CD4-positive, CD25-positive, alpha-beta regulatory T cell (primary cell): Measurements from ENCODE around the gene MRTFA. TPM values are rescaled to one million over a fixed set of nuclear protein-coding genes. Genes with fewer than 3 reads are reported as not detected.
A peak's percentile ranks its signal among the peaks of the same experiment; 100 is the strongest.

Source experiments
- ATAC-seq, 2 donors: fragments of 150-1000 bp; cut with Tn5 transposase; one replicate each; pipeline ENCODE4 v1.10.0; 2021; ENCODE audit warnings: low read depth in 2 of 2, moderate number of reproducible peaks in 2 of 2, moderate library complexity in 1 of 2
- DNase-seq, 3 donors: peaks; one replicate each; pipeline versions ENCODE4 v3.0.0 to v3.0.0-alpha.2; 2012 to 2022; ENCODE audit warnings: mixed read lengths in 1 of 3
- H3K27ac ChIP-seq: one replicate; pipeline ENCODE4 v1.7.0; 2013; ENCODE audit warnings: mild to moderate bottlenecking, low read length; ENCODE audit not compliant: insufficient read depth, poor library complexity, severe bottlenecking
- H3K27me3 ChIP-seq: one replicate; pipeline ENCODE4 v1.7.0; 2013; ENCODE audit warnings: low read length; ENCODE audit not compliant: control insufficient read depth, insufficient read depth
- H3K36me3 ChIP-seq: one replicate; pipeline ENCODE4 v1.7.0; 2013; ENCODE audit warnings: mild to moderate bottlenecking, low read length, moderate library complexity; ENCODE audit not compliant: control insufficient read depth, insufficient read depth
- H3K4me1 ChIP-seq: 2 replicates; pipeline ENCODE4 v1.7.0; 2013; ENCODE audit warnings: mild to moderate bottlenecking, low read length; ENCODE audit not compliant: insufficient read depth, control insufficient read depth, poor library complexity, severe bottlenecking
- H3K4me3 ChIP-seq: one replicate; pipeline ENCODE4 v1.7.0; 2013; ENCODE audit warnings: low read depth, mild to moderate bottlenecking, low read length, moderate library complexity
- H3K9me3 ChIP-seq, 2 experiments: 1 replicate in 1 of 2; 2 replicates in 1 of 2; pipeline ENCODE4 v1.7.0; 2013; ENCODE audit warnings: low read length in 2 of 2, mild to moderate bottlenecking in 1 of 2, moderate library complexity in 1 of 2; ENCODE audit not compliant: control insufficient read depth in 2 of 2
- H3K27ac Mint-ChIP-seq, 3 donors: one replicate each; pipeline ENCODE4 v1.8.0; 2020 to 2022; ENCODE audit warnings: mild to moderate bottlenecking in 3 of 3, mixed read lengths in 3 of 3, moderate library complexity in 2 of 3
- H3K27me3 Mint-ChIP-seq: one replicate; pipeline ENCODE4 v1.8.0; 2022; ENCODE audit warnings: mild to moderate bottlenecking, mixed read lengths
- H3K36me3 Mint-ChIP-seq: one replicate; pipeline ENCODE4 v1.8.0; 2020; ENCODE audit warnings: mixed read lengths
- H3K4me1 Mint-ChIP-seq, 4 donors: one replicate each; pipeline ENCODE4 v1.8.0; 2020 to 2022; ENCODE audit warnings: mixed read lengths in 4 of 4, mild to moderate bottlenecking in 1 of 4
- H3K4me3 Mint-ChIP-seq, 4 donors: one replicate each; pipeline ENCODE4 v1.8.0; 2020 to 2022; ENCODE audit warnings: mild to moderate bottlenecking in 4 of 4, mixed read lengths in 4 of 4, moderate library complexity in 3 of 4
- H3K9me3 Mint-ChIP-seq, 7 donors: one replicate each; pipeline ENCODE4 v1.8.0; 2020 to 2022; ENCODE audit warnings: mixed read lengths in 7 of 7, mild to moderate bottlenecking in 3 of 7, moderate library complexity in 2 of 7
- polyA plus RNA-seq, 4 donors: library from polyadenylated mRNA; unstranded; fragments of 300-500 nt; fragmentation: Illumina TruSeq; gene quantifications; one replicate each; pipeline ENCODE4 v1.2.3, GENCODE V29; 2021
- total RNA-seq: library from RNA; stranded (reverse); gene quantifications from one replicate; pipeline ENCODE4 v1.2.3, GENCODE V29; 2022

Gene MRTFA
- total and polyA plus RNA-seq, 5 donors from 2014 or later = 11.3 to 94.5 (median 16.4) TPM

- Mint-ChIP-seq H3K27me3 (no peaks in the 10 kb centered on the region), H3K4me1 (peaks cover 7 to 52% (median 38%) of the 10 kb centered on the region in 4 donors), H3K36me3 (peaks cover 11% of the 10 kb centered on the region), H3K4me3 (no peak overlapping the region), H3K27ac (peak overlapping the region in 2 of 3 donors; percentile 4 to 84), H3K9me3 (no peaks in the 10 kb centered on the region)
- DNase-seq (no peak), ATAC-seq (no peak)
- Histone ChIP-seq H3K36me3 (peaks cover 11% of the 10 kb centered on the region), H3K9me3 (no peaks in the 10 kb centered on the region), H3K4me1 (peaks cover 5% of the 10 kb centered on the region), H3K27ac (no peak overlapping the region), H3K4me3 (no peak overlapping the region), H3K27me3 (no peaks in the 10 kb centered on the region)
Observed at GRCh38 chr22:40482391-40482790, 154.1 kb downstream of the MRTFA start.

GRCh38 chr22:40480996-40481395 is 155.5 kb downstream of the MRTFA start:
- no peaks in the 10 kb centered on the region for H3K9me3 ChIP-seq
- Mint-ChIP-seq H3K4me3 (no peak overlapping the region), H3K27ac (peak overlapping the region in 1 of 3 donors; percentile 54), H3K36me3 (peaks cover 11% of the 10 kb centered on the region), H3K4me1 (peaks cover 7 to 50% (median 33%) of the 10 kb centered on the region in 4 donors), H3K9me3 (peaks cover 0 to 1% (median 0%) of the 10 kb centered on the region in 7 donors), H3K27me3 (no peaks in the 10 kb centered on the region)
- no peak for ATAC-seq
- H3K27ac ChIP-seq = no peak overlapping the region
- no peak for DNase-seq
- no peaks in the 10 kb centered on the region for H3K4me1 ChIP-seq
- peaks cover 10% of the 10 kb centered on the region for H3K36me3 ChIP-seq
- H3K4me3 ChIP-seq = no peak overlapping the region
- no peaks in the 10 kb centered on the region for H3K27me3 ChIP-seq

DNA sequence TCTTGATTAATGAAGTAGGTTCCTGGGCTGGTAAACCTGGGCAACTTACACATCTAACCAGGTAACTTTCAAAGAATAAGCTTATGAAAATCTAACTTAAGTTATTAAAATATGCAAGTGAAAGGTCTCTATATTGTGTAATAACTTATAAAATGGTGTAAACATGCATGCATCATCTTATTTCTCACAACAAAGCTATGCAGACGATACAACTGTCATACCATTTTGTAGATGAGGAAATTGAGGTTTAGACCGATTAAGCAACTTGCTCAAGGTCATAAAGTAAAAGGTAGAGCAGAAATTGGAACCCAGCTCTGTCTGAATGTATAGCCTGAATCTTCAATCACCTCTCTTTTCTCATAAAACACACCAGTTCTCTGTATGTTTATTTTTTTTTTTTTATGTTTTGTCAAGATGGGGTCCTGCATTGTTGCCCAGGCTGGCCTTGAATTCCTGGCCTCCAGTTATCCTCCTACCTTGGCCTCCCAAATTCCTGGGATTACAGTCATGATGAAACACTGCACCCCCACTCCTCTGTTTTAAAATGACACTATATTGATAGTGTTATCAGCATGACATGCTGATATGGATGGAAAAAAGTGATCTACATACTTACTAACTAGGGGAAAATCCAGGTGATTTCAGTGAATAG is 156.5 kb downstream of the MRTFA start:
- Mint-ChIP-seq H3K4me1 (peaks cover 7 to 47% (median 30%) of the 10 kb centered on the region in 4 donors), H3K36me3 (peaks cover 5% of the 10 kb centered on the region), H3K4me3 (no peak overlapping the region), H3K9me3 (peaks cover 0 to 1% (median 0%) of the 10 kb centered on the region in 7 donors), H3K27me3 (no peaks in the 10 kb centered on the region), H3K27ac (no peak overlapping the region)
- Histone ChIP-seq H3K27ac (no peak overlapping the region), H3K27me3 (no peaks in the 10 kb centered on the region), H3K4me3 (no peak overlapping the region), H3K36me3 (peaks cover 4% of the 10 kb centered on the region), H3K9me3 (no peaks in the 10 kb centered on the region), H3K4me1 (no peaks in the 10 kb centered on the region)
- ATAC-seq (no peak), DNase-seq (no peak)

DNA sequence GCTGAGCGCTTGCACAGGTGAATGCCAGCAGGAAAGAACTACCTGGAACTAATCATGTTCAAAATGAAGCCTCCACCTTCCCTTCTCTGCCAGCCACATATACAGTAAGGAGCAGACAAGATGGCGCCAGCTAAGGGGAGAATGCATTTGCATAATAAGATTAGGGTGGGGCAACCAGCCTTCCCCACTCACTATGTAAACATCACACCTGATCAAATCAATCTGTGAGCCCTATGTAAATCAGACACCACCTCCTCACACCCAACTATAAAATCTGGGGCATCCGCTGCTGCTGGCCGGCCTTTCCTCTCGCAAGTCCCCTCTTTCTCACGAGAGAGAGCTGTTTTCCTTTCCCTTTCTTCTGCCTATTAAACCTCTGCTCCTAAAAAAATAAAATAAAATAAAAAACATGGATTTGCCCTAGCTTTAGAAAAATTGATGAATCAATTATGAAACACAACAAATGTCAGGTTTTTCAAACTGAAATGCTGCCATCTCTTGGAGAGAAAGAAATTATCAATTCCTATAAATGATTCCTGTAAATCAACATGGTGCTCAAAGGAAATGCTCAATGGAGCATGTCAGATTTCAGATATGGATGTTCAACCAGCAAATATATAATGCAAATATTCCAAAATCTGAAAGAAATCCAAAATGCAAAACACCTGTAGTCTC is 157.3 kb downstream of the MRTFA start:
- H3K4me1 Mint-ChIP-seq = peaks cover 7 to 49% (median 33%) of the 10 kb centered on the region in 4 donors
- DNase-seq (no peak), ATAC-seq (no peak)
- H3K27me3 ChIP-seq = no peaks in the 10 kb centered on the region
- no peaks in the 10 kb centered on the region for H3K27me3 Mint-ChIP-seq
- H3K27ac ChIP-seq = no peak overlapping the region
- peaks cover 0 to 1% (median 0%) of the 10 kb centered on the region in 7 donors for H3K9me3 Mint-ChIP-seq
- no peaks in the 10 kb centered on the region for H3K4me1 ChIP-seq
- H3K36me3 ChIP-seq = peaks cover 4% of the 10 kb centered on the region
- no peak overlapping the region for H3K4me3 Mint-ChIP-seq
- H3K4me3 ChIP-seq = no peak overlapping the region
- no peaks in the 10 kb centered on the region for H3K9me3 ChIP-seq
- H3K36me3 Mint-ChIP-seq = peaks cover 4% of the 10 kb centered on the region
- no peak overlapping the region for H3K27ac Mint-ChIP-seq

DNA sequence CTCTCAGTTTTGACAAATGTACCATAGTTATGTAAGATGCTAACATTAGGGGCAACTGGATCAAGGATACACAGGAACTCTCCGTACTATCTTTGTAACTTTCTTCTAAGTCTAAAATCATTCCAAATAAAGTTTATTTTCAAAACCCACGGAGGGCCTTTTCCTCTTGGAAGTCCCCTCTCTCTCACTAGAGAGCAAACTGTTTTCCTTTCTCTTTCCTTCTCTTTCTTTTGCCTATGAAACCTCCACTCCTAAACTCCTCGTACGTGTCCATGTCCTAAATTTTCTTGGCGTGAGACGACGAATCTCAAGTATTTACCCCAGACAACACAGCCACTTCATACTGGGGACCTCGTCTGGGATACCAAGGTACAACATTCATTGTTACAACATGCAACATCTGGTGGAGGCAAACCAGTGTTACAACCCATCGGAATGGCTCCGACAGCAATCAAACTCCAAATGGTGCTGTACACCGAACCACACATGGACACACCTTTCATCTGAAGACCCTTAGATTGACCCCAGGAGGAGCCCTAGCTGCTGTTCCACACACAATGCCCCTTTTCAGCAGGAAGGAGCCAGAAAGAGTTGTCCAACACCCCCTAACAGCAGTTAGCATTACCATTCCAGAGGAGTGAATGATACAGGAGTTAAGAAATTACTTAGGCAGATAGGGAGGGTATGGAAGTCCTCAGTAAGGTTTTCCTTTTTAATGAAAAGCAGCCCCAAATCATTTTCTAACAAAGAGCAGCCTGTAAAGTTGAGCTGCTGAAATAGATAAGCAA is 158.0 kb downstream of the MRTFA start:
- ATAC-seq = no peak
- Mint-ChIP-seq H3K27ac (no peak overlapping the region), H3K27me3 (no peaks in the 10 kb centered on the region), H3K4me1 (peaks cover 7 to 55% (median 36%) of the 10 kb centered on the region in 4 donors), H3K9me3 (peaks cover 0 to 1% (median 0%) of the 10 kb centered on the region in 7 donors), H3K36me3 (peaks cover 4% of the 10 kb centered on the region), H3K4me3 (no peak overlapping the region)
- no peak overlapping the region for H3K27ac ChIP-seq
- no peaks in the 10 kb centered on the region for H3K9me3 ChIP-seq
- H3K27me3 ChIP-seq = no peaks in the 10 kb centered on the region
- peaks cover under 1% of the 10 kb centered on the region for H3K36me3 ChIP-seq
- DNase-seq = no peak
- H3K4me3 ChIP-seq = no peak overlapping the region
- no peaks in the 10 kb centered on the region for H3K4me1 ChIP-seq

- no peaks in the 10 kb centered on the region for H3K27me3 Mint-ChIP-seq
- H3K27ac ChIP-seq = no peak overlapping the region
- no peaks in the 10 kb centered on the region for H3K36me3 ChIP-seq
- ATAC-seq (no peak), DNase-seq (no peak)
- H3K27me3 ChIP-seq = no peaks in the 10 kb centered on the region
- H3K9me3 ChIP-seq = no peaks in the 10 kb centered on the region
- H3K27ac Mint-ChIP-seq = peak overlapping the region in 2 of 3 donors; percentile 71 to 81
- peaks cover 7 to 59% (median 37%) of the 10 kb centered on the region in 4 donors for H3K4me1 Mint-ChIP-seq
- H3K4me3 Mint-ChIP-seq = no peak overlapping the region
- no peak overlapping the region for H3K4me3 ChIP-seq
- peaks cover 0 to 1% (median 0%) of the 10 kb centered on the region in 7 donors for H3K9me3 Mint-ChIP-seq
- H3K4me1 ChIP-seq = no peaks in the 10 kb centered on the region
- H3K36me3 Mint-ChIP-seq = peaks cover 4% of the 10 kb centered on the region
Observed at GRCh38 chr22:40477683-40478337, 158.7 kb downstream of the MRTFA start.

GRCh38 chr22:40476341-40476740 is 160.2 kb downstream of the MRTFA start:
- H3K9me3 Mint-ChIP-seq = peaks cover 0 to 1% (median 0%) of the 10 kb centered on the region in 7 donors
- Histone ChIP-seq H3K4me1 (no peaks in the 10 kb centered on the region), H3K36me3 (no peaks in the 10 kb centered on the region), H3K27ac (no peak overlapping the region), H3K9me3 (no peaks in the 10 kb centered on the region), H3K27me3 (no peaks in the 10 kb centered on the region), H3K4me3 (no peak overlapping the region)
- H3K36me3 Mint-ChIP-seq = peaks cover 2% of the 10 kb centered on the region
- no peak for ATAC-seq
- peaks cover 7 to 57% (median 39%) of the 10 kb centered on the region in 4 donors for H3K4me1 Mint-ChIP-seq
- no peak for DNase-seq
- H3K27ac Mint-ChIP-seq = peak overlapping the region in 1 of 3 donors; percentile 25
- H3K4me3 Mint-ChIP-seq = no peak overlapping the region
- no peaks in the 10 kb centered on the region for H3K27me3 Mint-ChIP-seq
